AG10803 (cell line): ENCODE measurements around the gene ADGRV1.

ENCODE experiments used
- DNase-seq: peaks from one replicate; pipeline ENCODE4 v3.0.0; 2010; ENCODE audit warnings: low read depth
- H3K4me3 ChIP-seq: 2 replicates; pipeline ENCODE4 v1.5.1; 2011; ENCODE audit warnings: mild to moderate bottlenecking, low read length, control low read depth
- CTCF ChIP-seq: conservative IDR thresholded peaks from 2 replicates; pipeline ENCODE4 v1.5.1; 2011; ENCODE audit warnings: mild to moderate bottlenecking, low read length, control low read depth, inconsistent platforms

ADGRV1 gene

DNA sequence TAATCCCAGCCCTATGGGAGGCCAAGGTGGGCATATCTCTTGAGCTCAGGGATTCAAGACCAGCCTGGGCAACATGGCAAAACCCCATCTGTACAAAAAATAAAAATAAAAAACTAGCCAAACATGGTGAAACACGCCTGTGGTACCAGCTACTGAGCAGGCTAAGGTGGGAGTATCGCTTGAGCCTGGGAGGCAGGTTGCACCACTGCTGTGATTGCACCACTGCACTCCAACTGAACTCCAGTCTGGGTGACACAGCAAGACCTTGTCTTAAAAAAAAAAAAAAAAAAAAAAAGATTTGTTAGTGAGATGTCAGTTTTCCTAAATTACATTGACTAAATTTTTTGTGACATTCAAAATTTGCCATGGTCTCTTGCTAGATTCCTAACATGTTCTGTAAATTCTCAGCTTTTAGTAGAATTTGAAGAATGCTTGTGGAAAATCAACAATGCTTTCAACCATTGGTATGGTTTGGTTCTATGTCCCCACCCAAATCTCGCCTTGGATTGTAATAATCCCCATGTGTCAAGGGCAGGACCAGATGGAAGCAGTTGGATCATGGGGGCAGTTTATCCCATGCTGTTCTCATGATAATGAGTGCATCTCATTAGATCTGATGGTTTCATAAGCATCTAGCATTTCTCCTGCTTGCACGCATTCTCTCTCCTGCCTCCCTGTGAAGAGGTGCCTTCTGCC is 588.5 kb downstream of the ADGRV1 start:
- no peak overlapping the region for H3K4me3 ChIP-seq
- peak; percentile 82 for DNase-seq
- TF ChIP-seq CTCF, result no peak

- DNase-seq, result no peak
- no peak overlapping the region for H3K4me3 ChIP-seq
- TF ChIP-seq CTCF, result no peak
Measured at GRCh38 chr5:91150234-91150633, 591.6 kb downstream of the ADGRV1 start.

GRCh38 chr5:91150636-91151035 is 592.0 kb downstream of the ADGRV1 start:
- H3K4me3 ChIP-seq, result no peak overlapping the region
- no peak for TF ChIP-seq CTCF

GRCh38 chr5:91151947-91152346 is 593.4 kb downstream of the ADGRV1 start:
- no peak overlapping the region for H3K4me3 ChIP-seq
- TF ChIP-seq CTCF, result no peak
- DNase-seq, result peak; percentile 95

More at GRCh38 chr5:91150636-91151035, 592.0 kb downstream of the ADGRV1 start:
- no peak for DNase-seq

DNA sequence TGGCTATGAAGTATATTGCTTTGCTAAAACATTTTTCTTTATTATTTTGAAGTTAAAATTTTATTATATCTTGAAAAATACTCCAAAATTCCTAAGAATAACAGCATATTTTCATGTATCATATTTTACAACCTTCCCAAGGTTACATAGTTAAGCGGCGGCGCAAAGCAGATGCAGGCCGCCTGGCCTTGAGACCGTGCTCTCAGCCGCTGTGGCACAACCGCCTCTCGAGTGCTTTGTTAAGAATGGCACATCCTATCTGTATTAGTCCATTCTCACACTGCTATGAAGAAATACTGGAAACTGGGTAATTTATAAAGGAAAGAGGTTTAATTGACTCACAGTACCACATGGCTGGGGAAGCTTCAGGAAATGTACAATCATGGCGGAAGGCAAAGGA is 595.7 kb downstream of the ADGRV1 start:
- DNase-seq, result no peak

GRCh38 chr5:91155274-91155673 is 596.7 kb downstream of the ADGRV1 start:
- TF ChIP-seq CTCF, result no peak
- H3K4me3 ChIP-seq, result no peak overlapping the region
- DNase-seq, result no peak

More for the DNA sequence above, 595.7 kb downstream of the ADGRV1 start:
- TF ChIP-seq CTCF, result no peak
- H3K4me3 ChIP-seq, result no peak overlapping the region

GRCh38 chr5:91156242-91156641 is 597.6 kb downstream of the ADGRV1 start:
- no peak for DNase-seq

More at GRCh38 chr5:91156242-91156641, 597.6 kb downstream of the ADGRV1 start:
- no peak for TF ChIP-seq CTCF
- no peak overlapping the region for H3K4me3 ChIP-seq
